HEK293 (cell line): ENCODE measurements around the gene DENND5A.

Experiments
- KLF16 ChIP-seq: fragments of 450-650 bp; formaldehyde crosslinking; IDR thresholded peaks from 2 replicates; pipeline ENCODE4 v1.5.1; 2017; ENCODE audit warnings: missing biosample characterization, missing genetic modification characterization
- ZFHX2 ChIP-seq: fragments of 450-650 bp; formaldehyde crosslinking; conservative IDR thresholded peaks from 2 replicates; pipeline ENCODE4 v1.5.1; 2016; ENCODE audit warnings: missing biosample characterization, missing genetic modification characterization
- TF ChIP-seq, protein P1 (sequence below): fragments of 450-650 bp; formaldehyde crosslinking; IDR thresholded peaks from 2 replicates; pipeline ENCODE4 v1.5.1; 2016; ENCODE audit warnings: missing biosample characterization, missing genetic modification characterization

DNA sequence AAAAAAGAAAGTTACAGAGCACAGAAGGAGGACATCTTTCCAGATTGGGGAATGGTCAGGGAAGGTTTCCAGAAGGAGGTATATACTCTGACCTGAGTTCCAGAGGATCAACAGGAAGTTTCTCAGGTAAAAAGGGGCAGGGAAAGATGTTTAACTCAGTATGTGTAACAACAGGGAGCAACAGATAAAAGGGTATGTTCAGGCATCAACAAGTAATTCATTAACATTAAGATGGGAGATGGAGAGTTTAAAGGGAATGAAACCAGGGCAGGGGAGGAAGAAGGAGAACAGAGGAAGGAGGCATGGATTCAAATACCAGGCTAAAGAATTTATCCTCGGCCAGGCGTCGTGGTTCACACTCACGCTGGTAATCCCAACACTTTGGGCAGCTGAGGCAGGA lies 2.5 kb upstream of the DENND5A start:
- no peak for TF ChIP-seq ZFHX2 (tag by site-specific recombination)
- no peak for TF ChIP-seq KLF16 (tag by site-specific recombination)
- TF ChIP-seq, protein P1, sequence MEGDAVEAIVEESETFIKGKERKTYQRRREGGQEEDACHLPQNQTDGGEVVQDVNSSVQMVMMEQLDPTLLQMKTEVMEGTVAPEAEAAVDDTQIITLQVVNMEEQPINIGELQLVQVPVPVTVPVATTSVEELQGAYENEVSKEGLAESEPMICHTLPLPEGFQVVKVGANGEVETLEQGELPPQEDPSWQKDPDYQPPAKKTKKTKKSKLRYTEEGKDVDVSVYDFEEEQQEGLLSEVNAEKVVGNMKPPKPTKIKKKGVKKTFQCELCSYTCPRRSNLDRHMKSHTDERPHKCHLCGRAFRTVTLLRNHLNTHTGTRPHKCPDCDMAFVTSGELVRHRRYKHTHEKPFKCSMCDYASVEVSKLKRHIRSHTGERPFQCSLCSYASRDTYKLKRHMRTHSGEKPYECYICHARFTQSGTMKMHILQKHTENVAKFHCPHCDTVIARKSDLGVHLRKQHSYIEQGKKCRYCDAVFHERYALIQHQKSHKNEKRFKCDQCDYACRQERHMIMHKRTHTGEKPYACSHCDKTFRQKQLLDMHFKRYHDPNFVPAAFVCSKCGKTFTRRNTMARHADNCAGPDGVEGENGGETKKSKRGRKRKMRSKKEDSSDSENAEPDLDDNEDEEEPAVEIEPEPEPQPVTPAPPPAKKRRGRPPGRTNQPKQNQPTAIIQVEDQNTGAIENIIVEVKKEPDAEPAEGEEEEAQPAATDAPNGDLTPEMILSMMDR (tag by site-specific recombination): no peak
